HCT116 (cell line): ENCODE measurements around the gene SPI1. TPM values are rescaled to one million over a fixed set of nuclear protein-coding genes. Genes with fewer than 3 reads are reported as not detected.

ENCODE experiments used
- ATAC-seq: fragments of 200-7000 bp; cut with Tn5 transposase; 2 replicates; pipeline ENCODE4 v1.9.1; 2020; ENCODE audit warnings: mild to moderate bottlenecking, moderate library complexity
- BruUV-seq: library from RNA; stranded (reverse); fragments of 400-500 nt; replicated peaks from 2 replicates; lab custom pipeline; 2021; lab: Mats Ljungman, UMichigan
- CTCF ChIA-PET: fragments of 300-600 bp; sonication (Branson Sonifier 250); formaldehyde crosslinking; loops from one replicate; lab custom pipeline; 2021; ENCODE audit warnings: antibody characterized with exemption; lab: Charles Lee
- POLR2A ChIA-PET: fragments of 300-600, 350-600 bp; sonication (Branson Sonifier 250); formaldehyde crosslinking; loops from one replicate; lab custom pipeline; 2021; ENCODE audit warnings: antibody characterized with exemption; lab: Charles Lee
- RAD21 ChIA-PET, 2 experiments: fragments of 300-600 bp; sonication (Branson Sonifier 250); formaldehyde crosslinking; loops; one replicate each; lab custom pipeline; 2023; ENCODE audit warnings: low total read pairs in 2 of 2; ENCODE audit not compliant: uncharacterized antibody in 2 of 2, unreplicated experiment in 2 of 2, low non-redundant PET in 1 of 2; lab: Charles Lee
- DNase-seq: peaks from one replicate; pipeline ENCODE4 v3.0.0-alpha.2; 2010; ENCODE audit warnings: low read depth, low spot score
- H2AFZ ChIP-seq: fragments of 200-600 bp; shearing (Covaris generic), sonication (generic); 2 replicates; pipeline ENCODE4 v1.6.1; 2017; ENCODE audit warnings: low read depth, mixed run types, mixed read lengths, antibody characterized with exemption, low read length; ENCODE audit not compliant: poor library complexity, severe bottlenecking
- H3K27ac ChIP-seq: 2 replicates; pipeline ENCODE4 v1.5.1; 2012; ENCODE audit warnings: low read depth, low read length
- H3K27me3 ChIP-seq: fragments of 200-600 bp; sonication (generic); 2 replicates; pipeline ENCODE4 v1.6.1; 2016; ENCODE audit warnings: mixed run types, low read length, mixed read lengths; ENCODE audit not compliant: insufficient read depth
- H3K36me3 ChIP-seq, 2 experiments: fragments of 200-500 bp in 1 of 2; fragments of 200-600 bp in 1 of 2; sonication (Bioruptor generic) in 1 of 2; sonication (generic) in 1 of 2; 2 replicates each; pipeline versions ENCODE4 v1.5.1 to v1.6.1; 2014 to 2016; ENCODE audit warnings: low read length in 2 of 2, inconsistent platforms in 1 of 2, mixed read lengths in 1 of 2, mixed run types in 1 of 2; ENCODE audit not compliant: insufficient read depth in 2 of 2, control insufficient read depth in 1 of 2
- H3K4me1 ChIP-seq, 2 experiments: fragments of 200-600 bp in 1 of 2; sonication (generic) in 1 of 2; 2 replicates each; pipeline versions ENCODE4 v1.5.1 to v1.6.1; 2012 to 2017; ENCODE audit warnings: low read length in 2 of 2, inconsistent platforms in 1 of 2, mild to moderate bottlenecking in 1 of 2, mixed read lengths in 1 of 2, mixed run types in 1 of 2, moderate library complexity in 1 of 2; ENCODE audit not compliant: insufficient read depth in 2 of 2, control insufficient read depth in 1 of 2
- H3K4me2 ChIP-seq: fragments of 200-600 bp; sonication (generic); 2 replicates; pipeline ENCODE4 v1.6.1; 2017; ENCODE audit warnings: mixed run types, low read length, mixed read lengths
- H3K4me3 ChIP-seq, 2 experiments: fragments of 200-600 bp in 1 of 2; sonication (generic) in 1 of 2; replicated peaks in 1 of 2; 2 replicates each; pipeline ENCODE4 v1.5.1; 2011 to 2016; ENCODE audit warnings: low read length in 2 of 2, control low read depth in 1 of 2, low read depth in 1 of 2, mild to moderate bottlenecking in 1 of 2, mixed read lengths in 1 of 2, mixed run types in 1 of 2
- H3K79me2 ChIP-seq: fragments of 200-600 bp; sonication (generic); 2 replicates; pipeline ENCODE4 v1.6.1; 2017; ENCODE audit warnings: mild to moderate bottlenecking, mixed run types, low read length, moderate library complexity, mixed read lengths; ENCODE audit not compliant: insufficient read depth
- H3K9ac ChIP-seq: fragments of 200-600 bp; sonication (generic); 2 replicates; pipeline ENCODE4 v1.6.1; 2016; ENCODE audit warnings: low read length, mixed read lengths
- H3K9me2 ChIP-seq: fragments of 200-600 bp; sonication (generic), shearing (Covaris generic); 2 replicates; pipeline ENCODE4 v1.6.1; 2017; ENCODE audit warnings: mixed run types, mild to moderate bottlenecking, moderate library complexity; ENCODE audit not compliant: insufficient read depth
- H3K9me3 ChIP-seq, 2 experiments: fragments of 200-500 bp in 1 of 2; fragments of 200-600 bp in 1 of 2; sonication (Bioruptor generic) in 1 of 2; sonication (generic) in 1 of 2; 2 replicates each; pipeline ENCODE4 v1.6.1; 2014 to 2017; ENCODE audit warnings: low read length in 2 of 2, mixed read lengths in 2 of 2, inconsistent platforms in 1 of 2, low read depth in 1 of 2, mild to moderate bottlenecking in 1 of 2, mixed run types in 1 of 2, moderate library complexity in 1 of 2; ENCODE audit not compliant: control insufficient read depth in 1 of 2, insufficient read depth in 1 of 2
- H4K20me1 ChIP-seq: fragments of 200-600 bp; sonication (generic), shearing (Covaris generic); 2 replicates; pipeline ENCODE4 v1.6.1; 2017; ENCODE audit warnings: mixed run types, mild to moderate bottlenecking, moderate library complexity; ENCODE audit not compliant: insufficient read depth
- CBX3 ChIP-seq: IDR thresholded peaks from 2 replicates; pipeline ENCODE4 v1.6.1; 2012; ENCODE audit warnings: low read depth
- CTCF ChIP-seq, 3 experiments: fragments of 200-600 bp in 1 of 3; sonication (generic) in 1 of 3; IDR thresholded peaks in 2 of 3; conservative IDR thresholded peaks in 1 of 3; 2 replicates each; pipeline ENCODE4 v1.5.1; 2012 to 2017; ENCODE audit warnings: low read depth in 2 of 3, low read length in 2 of 3, antibody characterized with exemption in 1 of 3, borderline replicate concordance in 1 of 3, control low read depth in 1 of 3, mild to moderate bottlenecking in 1 of 3, mixed read lengths in 1 of 3, mixed run types in 1 of 3, moderate library complexity in 1 of 3; ENCODE audit not compliant: insufficient read depth in 1 of 3
- EZH2phosphoT487 ChIP-seq: fragments of 200-600 bp; IDR thresholded peaks from 2 replicates; pipeline ENCODE4 v1.6.1; 2018; ENCODE audit warnings: antibody characterized with exemption, borderline replicate concordance
- RAD21 ChIP-seq: IDR thresholded peaks from 2 replicates; pipeline ENCODE4 v1.6.1; 2012; ENCODE audit warnings: low read depth, mild to moderate bottlenecking
- SP1 ChIP-seq: IDR thresholded peaks from 2 replicates; pipeline ENCODE4 v1.6.1; 2012; ENCODE audit warnings: low read depth
- SRF ChIP-seq: IDR thresholded peaks from 2 replicates; pipeline ENCODE4 v1.6.1; 2012; ENCODE audit warnings: low read depth
- TCF7L2 ChIP-seq: IDR thresholded peaks from 2 replicates; pipeline ENCODE4 v1.7.0; 2011; ENCODE audit warnings: borderline replicate concordance, inconsistent platforms; ENCODE audit not compliant: insufficient read depth, insufficient read length; ENCODE audit errors: extremely low read depth
- YY1 ChIP-seq: IDR thresholded peaks from 2 replicates; pipeline ENCODE4 v1.6.1; 2011; ENCODE audit warnings: low read length, low read depth, moderate library complexity, mild to moderate bottlenecking; ENCODE audit not compliant: insufficient replicate concordance; ENCODE audit errors: extremely low read depth
- ZBTB33 ChIP-seq: IDR thresholded peaks from 2 replicates; pipeline ENCODE4 v1.6.1; 2011; ENCODE audit warnings: mild to moderate bottlenecking, low read length, moderate library complexity; ENCODE audit not compliant: insufficient replicate concordance; ENCODE audit errors: extremely low read depth
- ZFX ChIP-seq: fragments of 450-650 bp; IDR thresholded peaks from 2 replicates; pipeline ENCODE4 v1.6.1; 2017
- intact Hi-C: fragments of 100-400 bp; cut with micrococcal nuclease; formaldehyde crosslinking; loops from 2 replicates; pipeline ENCODE4 v1.10.0; 2022
- total RNA-seq: library from RNA; stranded (reverse); gene quantifications from one replicate; pipeline ENCODE4 v1.2.1, GENCODE V29; 2021; ENCODE audit not compliant: unreplicated experiment

Gene SPI1
- total RNA-seq, 1 experiment from 2014 or later, result 0.32 TPM

DNA sequence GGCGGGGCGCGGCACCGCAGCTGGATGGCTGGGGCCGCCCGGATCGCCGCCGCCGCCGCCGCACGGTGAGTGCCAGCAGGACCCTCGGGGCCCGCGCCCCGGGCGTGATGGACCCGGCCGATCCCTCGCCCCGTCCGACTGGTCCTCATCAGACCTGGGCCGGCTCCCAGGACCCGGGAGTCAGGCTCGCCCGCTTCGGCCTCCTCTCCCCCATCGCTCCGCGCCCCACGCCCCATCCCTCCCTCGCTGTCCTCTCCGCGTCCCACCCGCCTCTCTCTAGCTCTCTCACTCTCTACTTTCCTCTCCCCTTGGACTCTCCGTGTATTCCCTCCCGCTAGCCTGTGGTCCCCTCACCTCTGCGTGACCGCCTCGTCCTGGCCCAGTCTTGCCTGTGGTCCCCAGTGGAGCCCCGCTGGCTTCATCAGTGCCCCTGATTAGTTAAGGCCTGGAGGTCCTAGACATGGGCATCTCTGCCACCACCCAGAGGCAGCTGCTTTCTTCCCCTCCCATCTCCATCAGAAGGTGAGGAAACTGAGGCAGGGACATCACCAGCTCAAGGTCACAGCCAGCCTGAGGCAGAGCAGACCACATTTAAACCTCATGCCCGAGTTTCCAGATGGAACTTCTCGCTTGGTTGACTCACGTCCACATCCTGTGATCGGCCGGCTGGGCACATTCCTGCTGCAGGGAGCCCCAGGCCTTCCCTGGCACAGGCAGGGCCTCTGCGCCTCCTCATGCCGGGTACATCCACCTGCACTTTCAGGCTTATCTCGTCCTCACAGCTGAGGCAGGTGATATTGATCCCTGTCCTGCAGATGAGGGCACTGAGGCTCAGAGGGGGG lies 30.5 kb upstream of the SPI1 start:
- DNase-seq, result no peak
- POLR2A ChIA-PET, result interaction anchor here (1.5 kb wide), 1 partner anchor 34 kb away, joined by 5 read pairs; no protein-coding TSS in a partner anchor

GRCh38 chr11:47407746-47408590 lies 29.6 kb upstream of the SPI1 start, which contains the start of gene SLC39A13:
Gene SLC39A13, plus strand, starts transcription at chr11:47408590. Its CDS starts 1,505 bp downstream, at chr11:47410095.
- DNase-seq (peak; percentile 81), ATAC-seq (peak; percentile 88)
- no peaks in the 10 kb centered on the region for H3K9me3 ChIP-seq
- peak within 1 kb of the TSS; percentile 88 for H3K4me2 ChIP-seq
- H2AFZ ChIP-seq, result no peak within 1 kb of the TSS
- BruUV-seq, result no TSS peak
- no peaks in the 10 kb centered on the region for H3K36me3 ChIP-seq
- H3K4me1 ChIP-seq, result peaks cover 19 to 22% of the 10 kb centered on the region in 2 experiments
- POLR2A ChIA-PET, result interaction anchor here (1.5 kb wide), 1 partner anchor 33 kb away, joined by 5 read pairs; no protein-coding TSS in a partner anchor
- H3K9me2 ChIP-seq, result no peaks in the 10 kb centered on the region
- intact Hi-C loops, result loop anchor here (1.0 to 2.0 kb wide), 2 partner anchors 34 to 137 kb away; partner anchors contain the start of gene MADD
- CTCF ChIA-PET, result interaction anchor here (1.1 to 1.7 kb wide), 3 partner anchors 9 to 53 kb away, joined by 4 to 8 read pairs (median 5); no protein-coding TSS in a partner anchor
- RAD21 ChIA-PET, result interaction anchor here in 1 of 2 experiments (0.7 kb wide), 1 partner anchor 8 kb away, joined by 3 read pairs; no protein-coding TSS in a partner anchor
- H3K27me3 ChIP-seq, result no peaks in the 10 kb centered on the region
- H3K79me2 ChIP-seq, result peaks cover 7% of the 10 kb centered on the region; the same call in 1 of the 2 replicates
- peak within 1 kb of the TSS; percentile 78 to 87 for H3K4me3 ChIP-seq
- peak within 1 kb of the TSS; percentile 98 for H3K27ac ChIP-seq
- peak within 1 kb of the TSS; percentile 78 for H3K9ac ChIP-seq
- no peaks in the 10 kb centered on the region for H4K20me1 ChIP-seq
- TF ChIP-seq YY1 (peak; percentile 81), ZBTB33 (peak; percentile 16), ZFX (peak; percentile 50; the same call in 1 of the 2 replicates), CBX3 (peak; percentile 59; the same call in 1 of the 2 replicates), CTCF (IDR thresholded peaks at IDR 0.05 in 2 of 3, conservative IDR thresholded peaks at IDR 0.05 in 1 of 3; ENCODE audit: borderline replicate concordance in 1 of 3, insufficient read depth in 1 of 3, low read depth in 2 of 3, low read length in 2 of 3) (peak; percentile 50 to 75 (median 74); a peak in 5 of 6 replicates), SRF (peak; percentile 83; the same call in 1 of the 2 replicates), SP1 (no peak; the same call in 1 of the 2 replicates), TCF7L2 (no peak), EZH2phosphoT487 (no peak)

More for the DNA sequence above, 30.5 kb upstream of the SPI1 start:
- BruUV-seq, result TSS peak; percentile 54
- no peaks in the 10 kb centered on the region for H3K9me2 ChIP-seq
- ChIA-PET CTCF (interaction anchor here (1.4 kb wide), 1 partner anchor 34 kb away, joined by 4 read pairs; no protein-coding TSS in a partner anchor), RAD21 (no interaction called here)
- H3K36me3 ChIP-seq, result no peaks in the 10 kb centered on the region
- H3K27ac ChIP-seq, result peak overlapping the region; percentile 98
- no peaks in the 10 kb centered on the region for H3K27me3 ChIP-seq
- H3K4me3 ChIP-seq, result peak overlapping the region; percentile 78 to 87
- H2AFZ ChIP-seq, result no peak overlapping the region
- peaks cover 25 to 30% of the 10 kb centered on the region in 2 experiments for H3K4me1 ChIP-seq
- ATAC-seq, result peak; percentile 15
- H3K9me3 ChIP-seq, result no peaks in the 10 kb centered on the region
- H3K9ac ChIP-seq, result peak overlapping the region; percentile 73
- H3K4me2 ChIP-seq, result peak overlapping the region; percentile 88
- peaks cover 7% of the 10 kb centered on the region; the same call in 1 of the 2 replicates for H3K79me2 ChIP-seq
- TF ChIP-seq RAD21, result no peak
- peak; percentile 34; the same call in 1 of the 2 replicates for TF ChIP-seq ZFX
- TF ChIP-seq, all 23 proteins: peak for 1
- H4K20me1 ChIP-seq, result no peaks in the 10 kb centered on the region
- intact Hi-C loops, result loop anchor here (1.0 to 2.0 kb wide), 2 partner anchors 35 to 138 kb away; partner anchors contain the start of gene MADD
